Measurements from ENCODE around the gene IFIT5.
"Not testable (repeated sequence)": the region's sequence is repeated elsewhere in the genome, so short reads cannot be mapped to it uniquely, and the experiment has no call there.

Gene IFIT5

GRCh38 chr10:89414146-89414878, at the start of gene IFIT5:
Gene IFIT5, plus strand, starts transcription at chr10:89414568. Its CDS starts 231 bp downstream, at chr10:89414799.
- DNase-seq (ENCODE audit: low read depth in 2 of 2) = peak; percentile 41 to 42

GRCh38 chr10:89367529-89367928, 46.8 kb upstream of the IFIT5 start:
- DNase-seq (ENCODE audit: low read depth in 2 of 2) = no peak

GRCh38 chr10:89368129-89368528, 46.2 kb upstream of the IFIT5 start:
- no peak for DNase-seq (ENCODE audit: low read depth in 2 of 2)

- DNase-seq (ENCODE audit: low read depth in 2 of 2) = no peak
Measured at GRCh38 chr10:89369156-89370105, 44.9 kb upstream of the IFIT5 start.

GRCh38 chr10:89371079-89371478, 43.3 kb upstream of the IFIT5 start:
- DNase-seq (ENCODE audit: low read depth in 2 of 2) = no peak

- DNase-seq (ENCODE audit: low read depth in 2 of 2) = no peak
Measured at GRCh38 chr10:89371987-89372386, 42.4 kb upstream of the IFIT5 start.

GRCh38 chr10:89373916-89374711, 40.3 kb upstream of the IFIT5 start:
- peak in 1 of 2 experiments; percentile 58 for DNase-seq (ENCODE audit: low read depth in 2 of 2)

- DNase-seq (ENCODE audit: low read depth in 2 of 2) = no peak
Measured at GRCh38 chr10:89374713-89375141, 39.6 kb upstream of the IFIT5 start.

GRCh38 chr10:89377705-89378637, 36.4 kb upstream of the IFIT5 start, which contains the start of gene IFIT1B:
Gene IFIT1B, plus strand, starts transcription at chr10:89378056. Its CDS starts 80 bp downstream, at chr10:89378136.
- DNase-seq (ENCODE audit: low read depth in 2 of 2) = no peak

- no peak for DNase-seq (ENCODE audit: low read depth in 2 of 2)
Measured at GRCh38 chr10:89379103-89379502, 35.3 kb upstream of the IFIT5 start.

GRCh38 chr10:89382757-89383156, 31.6 kb upstream of the IFIT5 start:
- no peak for DNase-seq (ENCODE audit: low read depth in 2 of 2)

GRCh38 chr10:89384474-89385340, 29.7 kb upstream of the IFIT5 start:
- peak; percentile 43 to 51 for DNase-seq (ENCODE audit: low read depth in 2 of 2)

GRCh38 chr10:89388806-89389205, 25.6 kb upstream of the IFIT5 start:
- no peak for DNase-seq (ENCODE audit: low read depth in 2 of 2)

- no peak for DNase-seq (ENCODE audit: low read depth in 2 of 2)
Measured at GRCh38 chr10:89389254-89389653, 25.1 kb upstream of the IFIT5 start.

GRCh38 chr10:89390476-89391225, 23.7 kb upstream of the IFIT5 start:
- DNase-seq (ENCODE audit: low read depth in 2 of 2) = no peak

- not testable (repeated sequence) for DNase-seq (ENCODE audit: low read depth in 2 of 2)
Measured at GRCh38 chr10:89391226-89391576, 23.2 kb upstream of the IFIT5 start.

- peak; percentile 73 to 76 for DNase-seq (ENCODE audit: low read depth in 2 of 2)
Measured at GRCh38 chr10:89391907-89392756, 22.2 kb upstream of the IFIT5 start, which contains the start of gene IFIT1. Gene IFIT1, plus strand, starts transcription at chr10:89392623. Its CDS starts 90 bp downstream, at chr10:89392713.

GRCh38 chr10:89392974-89393373, 21.4 kb upstream of the IFIT5 start:
- DNase-seq (ENCODE audit: low read depth in 2 of 2) = peak; percentile 77 to 79

Measured in fibroblast of skin of left quadriceps (primary cell).